Fibroblast of skin of right quadriceps (primary cell): ENCODE measurements around the gene IL23A.
A peak's percentile ranks its signal among the peaks of the same experiment; 100 is the strongest.

Source experiments
- DNase-seq: peaks from one replicate; pipeline ENCODE4 v3.0.0-alpha.2; 2013

The IL23A gene

DNA sequence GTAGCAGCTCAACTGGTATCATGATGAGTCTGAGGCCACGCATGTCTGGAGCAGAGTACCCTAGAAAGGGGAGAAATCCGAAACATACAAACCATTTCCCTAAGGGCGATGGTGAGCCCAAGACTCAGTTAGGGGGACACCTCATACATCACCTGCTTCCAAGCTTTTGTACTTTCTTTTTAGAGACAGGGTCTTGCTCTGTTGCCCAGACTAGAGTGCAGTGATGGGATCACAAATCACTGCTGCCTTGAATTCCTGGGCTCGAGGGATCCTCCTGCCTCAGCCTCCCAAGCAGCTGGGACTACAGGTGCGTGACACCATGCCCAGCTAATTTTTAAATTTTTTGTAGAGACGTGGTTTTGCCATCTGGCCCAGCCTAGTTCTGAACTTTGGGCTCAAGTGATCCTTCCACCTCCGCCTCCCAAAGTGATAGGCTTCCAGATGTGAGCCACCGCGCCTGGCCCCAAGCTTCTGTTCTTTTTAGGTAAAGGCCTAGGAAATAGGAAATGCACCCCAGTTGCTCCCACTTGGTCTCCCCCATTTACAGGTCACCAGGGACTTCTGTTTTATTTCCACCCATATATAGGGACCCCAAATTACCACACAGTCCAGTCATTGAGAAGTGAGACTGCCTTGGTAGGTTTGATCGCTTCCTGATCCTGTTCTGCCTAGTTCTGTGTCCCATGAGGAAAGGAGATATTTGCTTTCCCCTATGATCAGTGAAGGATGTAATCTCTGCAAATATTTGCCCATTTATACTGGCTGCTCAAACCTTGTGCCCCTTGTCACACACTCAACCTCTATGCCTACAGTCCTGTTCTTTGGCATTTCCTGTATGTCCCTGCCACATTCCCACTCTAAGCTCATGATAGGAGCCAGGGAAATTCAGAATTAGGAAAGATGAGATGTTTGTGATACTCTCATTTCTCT lies 23.7 kb downstream of the IL23A start, which contains the start of gene APOF:
Gene APOF, minus strand, starts transcription at position 728 of the 930 bp plus-strand sequence. Its CDS starts 112 bp downstream, at position 616.
- no peak for DNase-seq

DNA sequence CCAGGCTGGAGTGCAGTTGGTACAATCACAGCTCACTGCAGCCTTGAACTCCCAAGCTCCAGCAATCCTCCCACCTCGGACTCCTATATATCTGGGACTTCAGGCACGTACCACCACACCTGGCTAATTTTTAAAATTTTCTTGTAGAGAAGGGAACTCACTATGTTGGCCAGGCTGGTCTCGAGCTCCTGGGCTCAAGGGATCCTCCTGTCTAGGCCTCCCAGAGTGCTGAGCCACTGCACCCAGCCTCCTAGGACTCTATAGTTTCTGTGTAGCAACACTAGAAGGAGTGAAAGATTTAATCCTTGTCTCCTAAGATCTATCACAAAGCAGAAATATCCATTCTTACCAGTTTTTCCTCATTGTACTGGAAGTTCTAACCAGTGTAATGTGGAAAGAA lies 28.3 kb downstream of the IL23A start:
- DNase-seq: no peak

DNA sequence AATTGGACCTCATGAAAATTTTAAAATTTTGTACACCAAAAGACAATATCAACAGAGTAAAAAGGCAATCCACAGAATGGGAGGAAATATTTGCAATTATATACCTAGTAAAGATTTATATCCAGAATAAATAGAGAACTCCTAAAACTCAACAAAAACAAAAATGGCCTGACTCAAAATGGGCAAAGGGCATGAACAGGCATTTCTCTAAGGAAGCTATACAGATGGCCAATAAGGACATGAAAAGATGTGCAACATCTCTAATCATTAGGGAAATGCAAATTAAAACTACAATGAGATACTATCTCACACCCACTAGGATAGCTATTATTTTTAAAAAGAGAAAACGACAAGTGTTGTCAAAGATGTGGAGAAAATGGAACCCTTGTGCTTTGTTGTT lies 34.8 kb downstream of the IL23A start:
- no peak for DNase-seq

DNA sequence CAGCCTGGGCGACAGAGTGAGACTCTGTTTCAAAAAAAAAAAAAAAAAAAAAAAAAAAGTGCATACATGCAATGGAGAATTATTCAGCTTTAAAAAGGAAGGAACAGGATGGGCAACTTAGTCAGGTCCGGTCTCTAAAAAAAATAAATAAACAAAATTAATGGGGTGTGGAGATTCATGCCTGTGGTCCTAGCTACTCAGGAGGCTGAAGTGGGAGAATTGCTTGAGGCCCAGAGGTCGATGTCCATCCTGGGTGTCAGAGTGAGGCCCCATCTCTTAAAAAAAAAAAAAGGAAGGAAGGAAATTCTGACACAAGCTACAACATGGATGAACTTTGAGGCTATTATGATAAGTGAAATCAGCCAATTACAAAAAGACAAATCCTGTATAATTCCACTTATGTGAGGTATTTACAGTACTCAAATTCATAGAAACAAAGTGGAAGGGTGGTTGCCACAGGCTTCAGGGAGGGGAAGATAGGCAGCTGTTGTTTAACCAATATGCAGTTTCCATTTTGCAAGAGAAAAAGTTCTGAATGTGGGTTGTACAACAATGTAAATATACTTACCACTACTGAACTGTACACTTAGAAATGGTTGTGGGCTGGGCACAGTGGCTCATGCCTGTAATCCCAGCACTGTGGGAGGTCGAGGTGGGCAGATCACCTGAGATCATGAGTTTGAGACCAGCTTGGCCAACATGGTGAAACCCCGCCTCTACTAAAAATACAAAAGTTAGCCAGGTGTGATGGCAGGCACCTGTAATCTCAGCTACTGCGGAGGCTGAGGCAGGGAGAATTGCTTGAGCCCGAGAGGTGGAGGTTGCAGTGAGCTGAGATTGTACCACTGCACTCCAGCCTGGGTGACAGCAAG lies 36.3 kb downstream of the IL23A start:
- DNase-seq: no peak

DNA sequence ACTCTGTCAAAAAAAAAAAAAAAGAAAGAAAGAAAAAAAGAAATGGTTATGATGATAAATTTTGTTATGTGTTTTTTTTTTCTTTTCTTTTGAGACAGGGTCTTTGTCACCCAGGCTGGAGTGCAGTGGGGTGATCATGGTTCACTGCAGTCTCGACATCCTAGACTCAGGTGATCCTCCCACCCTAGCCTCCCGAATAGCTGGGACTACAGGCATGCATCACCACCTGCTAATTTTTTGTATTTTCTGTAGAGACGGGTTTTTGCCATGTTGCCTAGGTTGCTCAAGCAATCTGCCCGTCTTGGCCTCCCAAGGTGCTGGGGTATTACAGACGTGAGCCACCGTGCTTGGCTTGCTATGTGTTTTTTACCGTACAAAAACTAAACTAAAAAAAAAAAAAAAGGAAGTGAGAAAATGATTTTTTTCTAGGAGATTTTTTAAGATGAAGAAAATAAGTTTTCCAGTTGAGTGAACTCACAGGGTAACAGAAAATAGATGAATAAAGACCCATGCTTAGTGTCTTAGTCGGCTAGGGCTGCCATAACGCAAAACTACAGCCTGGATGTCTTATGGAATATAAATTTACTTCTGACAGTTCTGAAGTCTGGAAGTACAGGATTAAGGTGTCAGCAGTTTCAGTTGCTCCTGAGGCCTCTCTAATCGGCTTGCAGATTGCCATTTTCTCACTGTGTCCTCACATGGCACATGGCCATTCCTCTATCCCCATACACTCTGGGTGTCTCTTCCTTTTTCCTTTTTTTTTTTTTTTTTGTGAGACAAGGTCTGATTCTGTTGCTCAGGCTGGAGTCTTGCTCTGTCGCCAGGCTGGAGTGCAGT lies 37.1 kb downstream of the IL23A start:
- DNase-seq: no peak

DNA sequence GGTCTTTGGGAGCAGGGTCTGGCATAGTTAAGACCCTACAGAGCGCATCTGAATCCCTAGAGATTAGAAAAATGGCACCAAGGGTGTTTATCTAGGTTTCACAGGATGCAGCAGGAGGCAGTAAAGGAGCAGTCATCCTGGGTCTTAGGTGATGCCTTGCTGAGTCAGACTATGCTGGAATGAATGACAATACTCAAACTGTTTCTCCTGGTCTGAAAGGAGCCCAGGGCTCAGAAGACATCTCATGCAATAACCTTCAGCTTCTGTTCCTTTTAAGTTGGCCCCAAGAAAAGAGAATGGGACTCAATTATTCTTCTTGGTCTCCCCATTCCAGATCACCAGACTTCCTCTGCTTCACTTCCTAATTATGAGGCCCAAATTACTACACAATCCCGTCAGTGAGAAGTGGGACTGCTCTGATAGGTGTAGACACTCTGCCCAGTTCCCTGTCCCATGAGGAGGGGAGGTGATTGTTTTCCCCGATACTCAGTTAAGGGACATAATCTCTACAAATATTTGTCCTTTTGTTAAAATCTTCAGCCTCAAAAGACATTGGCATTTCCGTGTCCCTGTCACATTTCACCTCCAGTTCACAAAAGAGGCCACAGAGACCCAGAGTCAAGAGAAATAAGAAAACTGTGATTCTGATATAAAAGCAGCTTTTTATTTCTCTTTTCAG lies 38.8 kb downstream of the IL23A start:
- DNase-seq: no peak

DNA sequence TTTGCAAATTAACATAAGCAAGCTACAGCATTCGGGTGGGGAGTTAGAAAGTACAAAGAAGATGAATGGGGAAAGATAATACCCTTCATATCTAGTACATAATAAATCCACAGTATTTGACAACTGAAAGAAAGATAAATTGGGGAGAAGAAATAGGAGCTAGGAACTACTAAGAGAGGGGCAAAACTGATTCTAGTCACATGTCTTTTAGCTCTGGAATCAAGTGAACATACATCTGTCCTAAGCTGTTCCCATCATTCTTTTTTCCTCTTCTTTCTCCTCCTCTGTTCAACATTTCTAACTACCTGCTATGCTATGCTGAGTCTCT lies 39.3 kb downstream of the IL23A start:
- no peak for DNase-seq

DNA sequence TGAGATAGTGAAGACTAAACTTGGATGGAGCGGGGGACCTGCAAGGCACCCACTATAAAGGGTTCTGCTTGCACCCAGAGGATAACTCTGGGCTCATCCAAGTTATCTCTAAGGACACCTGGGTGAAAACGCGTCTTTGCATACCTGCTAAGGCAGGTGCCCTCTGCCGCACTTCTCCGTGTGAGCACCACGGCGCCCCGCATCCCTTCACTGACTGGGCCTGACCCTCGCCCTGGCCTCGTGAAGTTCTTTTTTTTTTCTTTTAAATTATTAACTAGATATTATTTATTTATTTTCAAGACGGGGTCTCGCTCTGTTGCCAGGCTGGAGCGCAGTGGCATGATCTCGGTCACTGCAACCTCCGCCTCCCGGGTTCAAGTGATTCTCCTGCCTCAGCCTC lies 43.9 kb downstream of the IL23A start:
- DNase-seq: no peak

DNA sequence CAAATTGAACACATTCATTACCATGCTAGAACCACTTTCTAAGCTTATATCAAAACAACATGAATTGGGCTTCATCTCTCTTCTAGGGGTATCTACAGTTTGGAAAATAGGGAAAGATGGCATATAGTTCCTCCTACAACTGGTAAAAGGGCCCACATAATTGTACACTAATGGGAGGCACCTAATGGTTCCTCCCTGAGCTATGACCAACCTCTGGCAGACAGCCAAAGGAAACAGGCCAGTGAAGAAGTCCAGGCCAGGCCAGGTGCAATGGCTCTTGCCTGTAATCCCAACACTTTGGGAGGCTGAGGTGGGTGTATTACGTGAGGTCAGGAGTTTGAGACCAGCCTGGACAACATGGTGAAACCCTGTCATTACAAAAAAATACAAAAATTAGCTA lies 47.2 kb downstream of the IL23A start:
- DNase-seq: no peak

DNA sequence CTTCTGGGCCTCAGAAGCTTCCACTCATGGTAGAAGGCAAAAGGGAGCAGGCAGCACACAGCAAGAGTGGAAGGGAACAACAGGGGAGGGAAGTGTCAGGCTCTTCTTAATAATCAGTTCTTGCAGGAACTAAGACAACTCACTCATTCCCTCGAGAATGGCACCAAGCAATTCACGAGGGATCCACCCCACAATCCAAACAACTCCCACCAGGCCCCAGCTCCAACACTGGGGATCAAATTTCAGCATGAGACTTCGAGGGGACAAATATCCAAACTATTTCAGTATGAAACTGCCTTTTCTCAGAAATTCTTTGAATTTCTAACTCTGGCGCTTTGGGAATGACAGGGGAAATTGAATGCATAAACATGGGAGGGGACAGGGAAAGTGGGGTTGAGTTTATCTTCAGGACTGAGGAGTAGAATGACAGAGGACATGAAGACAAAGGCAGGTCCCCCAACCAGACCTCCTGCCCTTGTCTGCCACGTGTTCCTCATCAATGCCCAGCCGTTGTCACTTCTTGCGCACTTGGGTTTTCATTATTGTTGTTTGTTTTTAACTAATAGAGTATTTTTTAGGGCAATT lies 48.6 kb downstream of the IL23A start:
- DNase-seq: peak; percentile 61

DNA sequence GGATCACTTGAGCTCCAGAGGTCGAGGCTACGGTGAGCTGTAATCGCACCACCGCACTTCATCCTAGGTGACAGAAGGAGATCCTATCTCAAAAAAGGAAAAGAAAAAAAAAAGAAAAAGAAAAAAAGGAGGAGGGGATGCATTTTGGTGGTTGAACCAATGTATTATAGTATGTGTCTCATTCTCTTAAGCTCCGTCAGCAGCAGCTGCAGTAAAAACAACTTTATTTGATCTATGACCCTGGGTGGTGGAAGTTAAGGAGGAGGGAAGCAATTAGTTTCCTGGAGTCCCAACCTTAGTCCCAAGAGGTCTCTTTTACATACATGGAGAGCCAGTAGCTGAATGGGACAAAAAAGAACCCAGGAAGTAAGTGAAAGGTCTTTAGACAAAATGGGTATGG lies 50.7 kb downstream of the IL23A start:
- DNase-seq: no peak
